SJSA1 (cell line): ENCODE measurements around the gene AK6. TPM values are rescaled to one million over a fixed set of nuclear protein-coding genes. Genes with fewer than 3 reads are reported as not detected.

Source experiments
- DNase-seq, 2 experiments: peaks; one replicate each; pipeline ENCODE4 v3.0.0-alpha.2; 2015 to 2020; ENCODE audit warnings: low spot score in 2 of 2, low read depth in 1 of 2
- H3K27ac ChIP-seq: fragments of 250-450 bp; sonication (Bioruptor Pico); 2 replicates; pipeline ENCODE4 v1.5.1; 2020; ENCODE audit warnings: mild to moderate bottlenecking, moderate library complexity
- H3K27me3 ChIP-seq: fragments of 250-450 bp; sonication (Bioruptor Pico); replicated peaks from 2 replicates; pipeline ENCODE4 v1.5.1; 2020; ENCODE audit warnings: mild to moderate bottlenecking, moderate library complexity
- H3K36me3 ChIP-seq: fragments of 250-450 bp; sonication (Bioruptor Pico); 2 replicates; pipeline ENCODE4 v1.5.1; 2020; ENCODE audit warnings: mild to moderate bottlenecking
- H3K4me1 ChIP-seq: fragments of 250-450 bp; sonication (Bioruptor Pico); replicated peaks from 2 replicates; pipeline ENCODE4 v1.6.1; 2021; ENCODE audit warnings: mild to moderate bottlenecking
- H3K4me3 ChIP-seq: fragments of 250-450 bp; sonication (Bioruptor Pico); 2 replicates; pipeline ENCODE4 v1.5.1; 2020; ENCODE audit warnings: mild to moderate bottlenecking
- H3K9me3 ChIP-seq: fragments of 250-450 bp; sonication (Bioruptor Pico); replicated peaks from 2 replicates; pipeline ENCODE4 v1.5.1; 2020; ENCODE audit warnings: mild to moderate bottlenecking
- total RNA-seq: library from RNA; depleted of rRNA; stranded (reverse); fragments of >200 nt; shearing (Covaris generic); gene quantifications from 2 replicates; pipeline ENCODE4 v1.2.3, GENCODE V29; 2014; rRNA removed

Gene AK6
- total RNA-seq, 1 experiment from 2014 or later: 65.3 TPM

GRCh38 chr5:69326365-69326764, 43.0 kb downstream of the AK6 start:
- H3K4me1 ChIP-seq: no peaks in the 10 kb centered on the region
- H3K36me3 ChIP-seq: no peaks in the 10 kb centered on the region
- H3K4me3 ChIP-seq: no peak overlapping the region
- H3K27me3 ChIP-seq: no peaks in the 10 kb centered on the region
- H3K9me3 ChIP-seq: no peaks in the 10 kb centered on the region
- H3K27ac ChIP-seq: no peak overlapping the region
- DNase-seq: no peak

- Histone ChIP-seq H3K27me3 (no peaks in the 10 kb centered on the region), H3K36me3 (no peaks in the 10 kb centered on the region), H3K27ac (no peak overlapping the region), H3K9me3 (no peaks in the 10 kb centered on the region), H3K4me3 (no peak overlapping the region), H3K4me1 (no peaks in the 10 kb centered on the region)
- DNase-seq: no peak
Observed at GRCh38 chr5:69317391-69317790, 51.9 kb downstream of the AK6 start.

DNA sequence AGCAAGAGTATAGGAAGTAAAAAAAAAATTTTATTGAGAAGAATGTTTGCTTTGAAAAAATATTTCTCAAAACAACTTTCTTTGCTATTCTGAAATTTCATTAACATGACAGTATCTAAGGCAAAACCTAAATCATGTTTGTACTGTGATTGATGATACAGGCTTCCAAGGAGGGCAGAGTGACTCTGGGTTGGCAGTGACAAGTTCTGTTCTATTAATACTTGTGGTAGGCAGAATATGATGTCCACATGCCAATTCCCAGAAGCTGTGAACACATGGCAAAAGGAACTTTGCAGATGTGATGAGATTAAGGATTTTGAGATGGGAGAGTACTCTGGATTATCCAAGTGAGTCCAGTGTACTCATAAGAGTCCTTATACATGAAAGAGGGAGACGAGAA, 53.3 kb downstream of the AK6 start:
- no peaks in the 10 kb centered on the region for H3K9me3 ChIP-seq
- no peak overlapping the region for H3K4me3 ChIP-seq
- H3K36me3 ChIP-seq: no peaks in the 10 kb centered on the region
- no peak for DNase-seq
- no peak overlapping the region for H3K27ac ChIP-seq
- H3K4me1 ChIP-seq: no peaks in the 10 kb centered on the region
- no peaks in the 10 kb centered on the region for H3K27me3 ChIP-seq

DNA sequence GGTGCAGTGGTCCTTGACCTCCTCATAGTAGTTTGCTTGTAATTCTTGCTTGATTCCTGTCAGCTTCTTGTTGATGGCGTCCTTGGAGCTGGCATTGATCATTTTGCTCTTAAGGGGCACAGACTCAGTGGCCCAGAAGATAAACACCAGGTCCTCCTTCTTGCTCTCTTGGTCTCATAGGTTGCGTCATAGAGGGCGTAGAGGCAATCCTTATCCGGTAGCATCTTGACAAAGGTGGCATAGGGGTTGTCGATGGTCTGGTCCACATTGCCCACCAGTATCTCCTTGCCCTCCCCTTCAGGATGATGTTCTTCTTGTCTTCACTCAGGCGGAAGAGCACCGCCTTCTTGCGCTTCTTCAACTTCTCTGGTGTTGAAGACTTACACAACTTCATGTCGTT, 55.9 kb downstream of the AK6 start:
- Histone ChIP-seq H3K9me3 (0 out of 2 replicates have a peak, but pooled peaks cover 4% of the 10 kb centered on the region), H3K4me1 (no peaks in the 10 kb centered on the region), H3K27ac (no peak overlapping the region), H3K27me3 (no peaks in the 10 kb centered on the region), H3K36me3 (0 out of 2 replicates have a peak, but pooled peaks cover 5% of the 10 kb centered on the region), H3K4me3 (no peak overlapping the region)
- DNase-seq: no peak

DNA sequence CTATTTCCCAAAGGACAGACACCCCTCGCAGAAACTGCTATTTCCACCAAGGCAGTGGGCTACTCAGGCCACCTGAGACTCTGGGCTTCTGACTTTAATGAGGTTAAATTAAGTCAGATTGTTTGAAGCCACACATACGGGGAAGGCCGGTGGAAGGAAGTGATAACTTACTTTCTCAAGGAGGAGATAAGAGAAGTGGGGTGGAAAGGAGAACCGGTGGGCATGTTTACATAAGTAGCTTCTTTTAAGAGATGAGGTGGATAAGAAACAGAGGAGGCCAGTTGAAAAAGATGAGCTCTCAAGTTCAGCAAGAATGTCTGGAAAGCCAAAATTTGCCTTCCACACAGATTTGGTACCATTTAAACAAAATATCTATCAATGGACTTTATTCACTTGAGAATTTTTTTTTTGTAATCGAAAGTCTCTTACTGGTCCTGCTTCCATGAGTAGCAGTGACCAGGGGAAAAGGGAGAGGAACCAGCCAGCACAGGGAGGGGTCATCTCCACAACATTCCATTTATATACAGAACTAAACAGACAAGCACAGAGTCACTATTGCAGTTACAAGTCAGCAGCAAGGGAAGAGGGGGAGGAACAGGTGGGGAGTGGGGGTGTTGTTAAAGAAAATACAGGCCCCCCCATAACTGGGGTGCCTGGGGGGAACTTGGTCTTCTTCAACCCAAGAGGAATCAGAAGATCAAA, 56.7 kb downstream of the AK6 start:
- H3K27ac ChIP-seq: no peak overlapping the region
- 0 out of 2 replicates have a peak, but pooled peaks cover 4% of the 10 kb centered on the region for H3K9me3 ChIP-seq
- no peaks in the 10 kb centered on the region for H3K4me1 ChIP-seq
- H3K27me3 ChIP-seq: no peaks in the 10 kb centered on the region
- 0 out of 2 replicates have a peak, but pooled peaks cover 5% of the 10 kb centered on the region for H3K36me3 ChIP-seq
- H3K4me3 ChIP-seq: no peak overlapping the region
- DNase-seq: no peak

DNA sequence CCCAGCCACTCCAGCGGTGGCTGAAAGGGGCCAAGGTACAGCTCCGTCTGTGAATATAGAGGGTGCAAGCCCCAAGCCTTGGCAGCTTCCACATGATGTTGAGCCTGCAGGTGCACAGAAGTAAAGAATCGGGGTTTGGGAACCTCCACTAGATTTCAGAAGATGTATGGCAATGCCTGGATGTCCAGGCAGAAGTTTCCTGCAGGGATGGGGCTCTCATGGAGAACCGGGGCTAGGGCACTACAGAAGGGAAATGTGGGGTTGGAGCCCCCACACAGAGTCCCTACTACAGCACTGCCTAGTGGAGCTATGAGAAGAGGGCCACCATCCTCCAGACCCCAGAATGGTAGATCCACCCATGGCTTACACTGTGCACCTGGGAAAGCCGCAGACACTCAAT, 59.9 kb downstream of the AK6 start:
- H3K36me3 ChIP-seq: 0 out of 2 replicates have a peak, but pooled peaks cover 5% of the 10 kb centered on the region
- no peak overlapping the region for H3K27ac ChIP-seq
- 0 out of 2 replicates have a peak, but pooled peaks cover 4% of the 10 kb centered on the region for H3K9me3 ChIP-seq
- DNase-seq: no peak
- H3K4me3 ChIP-seq: no peak overlapping the region
- H3K4me1 ChIP-seq: no peaks in the 10 kb centered on the region
- H3K27me3 ChIP-seq: no peaks in the 10 kb centered on the region

DNA sequence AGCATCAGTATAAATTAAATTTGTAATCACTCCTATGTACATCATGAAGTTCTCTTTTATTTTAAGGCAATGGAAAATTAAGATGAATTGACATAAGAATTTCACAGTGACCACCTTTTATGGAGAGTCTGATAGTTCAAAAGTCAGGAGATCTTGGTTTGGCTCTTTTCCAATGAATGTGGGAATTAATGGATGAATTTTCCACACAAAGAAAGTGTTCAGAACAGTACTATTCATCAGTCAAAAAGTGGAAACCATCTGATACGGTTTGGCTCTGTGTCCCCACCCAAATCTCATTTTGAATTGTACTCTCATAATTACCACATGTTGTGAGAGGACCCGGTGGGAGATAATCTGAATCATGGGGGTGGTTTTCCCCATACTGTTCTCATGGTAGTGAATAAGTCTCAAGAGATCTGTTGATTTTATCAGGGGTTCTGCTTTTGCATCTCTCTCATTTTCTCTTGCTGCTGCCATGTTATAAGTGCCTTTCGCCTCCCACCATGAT, 61.2 kb downstream of the AK6 start:
- no peak overlapping the region for H3K4me3 ChIP-seq
- DNase-seq: no peak
- no peak overlapping the region for H3K27ac ChIP-seq
- 0 out of 2 replicates have a peak, but pooled peaks cover 5% of the 10 kb centered on the region for H3K36me3 ChIP-seq
- no peaks in the 10 kb centered on the region for H3K4me1 ChIP-seq
- H3K27me3 ChIP-seq: no peaks in the 10 kb centered on the region
- 0 out of 2 replicates have a peak, but pooled peaks cover 4% of the 10 kb centered on the region for H3K9me3 ChIP-seq

GRCh38 chr5:69305512-69305911, 63.8 kb downstream of the AK6 start:
- H3K36me3 ChIP-seq: 0 out of 2 replicates have a peak, but pooled peaks cover 3% of the 10 kb centered on the region
- H3K4me1 ChIP-seq: no peaks in the 10 kb centered on the region
- no peak overlapping the region for H3K27ac ChIP-seq
- H3K9me3 ChIP-seq: 0 out of 2 replicates have a peak, but pooled peaks cover 4% of the 10 kb centered on the region
- H3K27me3 ChIP-seq: no peaks in the 10 kb centered on the region
- DNase-seq: no peak
- no peak overlapping the region for H3K4me3 ChIP-seq

Other genes starting within 250 kb of the AK6 start
- gene CCNB1, start 202.4 kb downstream of the AK6 start, total RNA-seq: 295 and 308 TPM in 2 replicates
- 64.9 and 81.4 TPM in 2 replicates for gene CENPH, start 179.9 kb downstream of the AK6 start, total RNA-seq
- gene CDK7, start 134.6 kb downstream of the AK6 start, total RNA-seq: 50.0 and 57.6 TPM in 2 replicates
- gene CCDC125, start 36.7 kb downstream of the AK6 start, total RNA-seq: 2.4 and 4.4 TPM in 2 replicates
- gene TAF9, start within 50 bp of the AK6 start, total RNA-seq: 114 and 118 TPM in 2 replicates
- gene RAD17, start 298 bp upstream of the AK6 start, total RNA-seq: 27.3 and 30.0 TPM in 2 replicates
- 0.13 and 0.16 TPM in 2 replicates for gene MARVELD2, start 45.6 kb upstream of the AK6 start, total RNA-seq
- 19.8 and 45.6 TPM in 2 replicates for gene OCLN, start 123.3 kb upstream of the AK6 start, total RNA-seq
- gene GTF2H2C, start 190.7 kb upstream of the AK6 start, total RNA-seq: 84.6 and 101 TPM in 2 replicates